HG02885 (cell line): ENCODE measurements around the gene SCFD2.
"Not testable (repeated sequence)": the region's sequence is repeated elsewhere in the genome, so short reads cannot be mapped to it uniquely, and the experiment has no call there.

Experiments used
- ATAC-seq: cut with Tn5 transposase; IDR thresholded peaks from one replicate; pipeline ENCODE4 v1.9.1; 2021; ENCODE audit warnings: mild to moderate bottlenecking; ENCODE audit not compliant: unreplicated experiment, poor library complexity

SCFD2 gene

DNA sequence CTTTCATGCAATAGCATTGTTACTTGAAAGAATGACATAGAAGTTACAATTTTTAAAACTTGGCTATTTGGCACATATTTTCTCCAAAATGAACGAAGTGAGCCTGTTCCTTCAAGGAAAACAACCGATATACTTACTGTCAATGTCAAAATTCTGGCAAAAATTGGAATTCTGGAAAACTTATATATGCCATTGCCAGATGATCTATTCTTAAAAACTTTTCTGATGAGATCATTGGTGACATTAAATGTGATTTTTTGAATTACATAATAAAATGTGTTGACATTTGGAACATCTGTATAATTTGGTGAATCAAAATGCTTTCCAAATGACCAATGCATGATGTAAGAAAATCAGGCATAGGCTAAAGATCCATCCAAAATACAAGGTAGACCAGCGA, 209.0 kb downstream of the SCFD2 start:
- no peak for ATAC-seq

DNA sequence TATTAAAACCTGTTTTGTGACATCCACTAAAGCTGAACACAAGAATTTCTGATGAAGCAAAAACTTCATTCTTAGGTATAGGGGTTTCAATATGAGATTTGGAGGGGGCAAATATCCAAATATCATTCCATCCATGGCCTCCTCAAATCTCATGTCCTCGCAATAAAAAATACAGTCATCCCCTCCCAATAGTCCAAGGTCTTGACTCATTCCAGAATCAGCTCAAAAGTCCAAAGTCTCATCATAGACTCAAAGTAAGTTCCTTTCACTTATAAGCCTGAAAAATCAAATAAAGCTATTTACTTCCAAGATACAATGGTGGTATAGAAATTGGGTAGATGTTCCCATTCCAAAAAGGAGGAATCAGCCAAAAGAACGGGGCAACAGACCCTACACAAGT, 213.4 kb downstream of the SCFD2 start:
- ATAC-seq = no peak

DNA sequence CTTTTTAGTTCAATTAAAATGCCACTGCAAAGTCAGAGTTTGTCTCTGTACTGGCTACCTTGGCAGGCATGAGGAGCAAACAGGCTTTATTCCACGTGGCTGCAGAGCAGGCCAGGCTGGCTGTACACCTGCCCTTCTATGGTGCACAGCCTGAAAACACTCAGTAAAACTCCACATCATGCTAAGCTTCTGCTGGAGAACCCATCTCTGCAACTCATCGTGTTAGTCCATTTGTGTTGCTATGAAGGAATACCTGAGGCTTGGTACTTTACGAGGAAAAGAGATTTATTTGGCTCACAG, 214.4 kb downstream of the SCFD2 start:
- no peak for ATAC-seq

DNA sequence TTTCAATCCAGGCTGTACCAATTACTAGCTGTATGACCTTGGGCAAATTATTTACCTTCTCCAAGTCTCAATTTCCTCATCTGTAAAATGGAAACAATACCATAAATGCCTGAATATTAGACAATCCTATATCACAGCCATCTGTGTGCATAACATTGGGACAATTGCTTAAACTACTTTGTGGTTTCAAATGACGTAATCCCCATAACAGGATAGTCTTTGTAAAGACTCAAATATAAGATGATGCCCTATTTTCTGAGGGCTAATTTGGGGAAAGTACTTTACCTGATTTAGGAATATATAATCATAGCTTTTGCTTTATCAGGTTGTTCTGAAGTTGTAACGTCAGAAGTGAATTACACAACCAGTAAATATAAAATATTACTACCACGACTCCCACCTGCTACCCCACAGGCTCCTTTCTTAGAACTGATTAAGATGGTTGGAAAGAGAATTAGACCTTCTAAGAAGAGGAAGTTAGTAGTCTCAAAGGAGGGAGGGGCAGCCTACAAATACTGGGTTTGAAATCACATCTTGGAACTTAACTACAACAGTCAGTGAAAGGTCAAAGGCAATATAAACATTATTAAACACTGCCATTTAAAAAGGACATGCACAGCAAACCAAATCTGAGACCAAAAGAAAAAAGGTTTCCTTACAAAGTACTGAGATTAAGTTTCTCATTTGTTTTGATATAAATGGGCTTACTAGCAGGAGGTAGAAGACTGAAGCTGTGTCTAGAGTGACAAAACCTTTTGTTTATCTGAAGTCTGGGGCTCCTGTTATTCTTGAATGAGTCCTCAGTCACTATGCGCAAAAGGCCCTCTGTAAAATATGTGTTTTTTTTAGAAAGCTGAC, 215.0 kb downstream of the SCFD2 start:
- ATAC-seq = no peak

DNA sequence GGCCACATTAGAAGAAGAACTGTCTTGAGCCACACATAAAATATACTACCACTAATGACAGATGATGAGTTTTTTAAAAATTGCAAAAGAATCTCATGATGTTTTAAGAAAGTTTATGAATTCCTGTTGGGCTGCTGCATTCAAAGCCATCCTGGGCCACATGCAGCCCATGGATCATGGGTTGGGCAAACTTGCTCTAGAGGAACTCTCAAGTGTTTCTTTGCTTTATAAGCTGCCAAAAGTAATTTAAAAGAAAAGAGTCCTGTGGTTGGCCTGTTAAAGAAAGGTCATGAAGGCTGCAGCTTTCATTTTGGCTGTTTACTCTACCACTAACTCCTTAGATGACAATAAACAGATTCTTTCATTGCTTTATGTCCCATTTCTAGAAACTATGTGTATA, 218.2 kb downstream of the SCFD2 start:
- ATAC-seq = no peak

DNA sequence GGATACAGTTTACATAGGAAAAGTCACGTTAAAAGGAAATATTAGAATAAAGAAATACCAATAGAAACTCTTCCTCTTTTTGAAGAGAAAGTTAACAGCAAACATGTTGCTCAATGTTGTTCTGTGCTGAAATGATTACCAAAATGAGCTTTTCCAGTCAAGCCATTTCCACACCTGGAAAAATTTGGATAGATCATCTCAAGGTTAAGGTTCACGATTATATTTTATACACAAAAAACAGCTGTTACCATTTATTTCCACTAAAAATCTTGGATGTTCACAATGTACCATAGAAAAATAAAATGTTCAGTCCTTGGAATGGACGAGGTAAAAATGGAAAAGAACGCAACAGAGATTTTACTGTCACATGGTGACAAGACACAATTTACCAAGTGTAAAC, 218.7 kb downstream of the SCFD2 start:
- no peak for ATAC-seq

GRCh38 chr4:53141308-53141707, 224.6 kb downstream of the SCFD2 start:
- no peak for ATAC-seq

GRCh38 chr4:53139256-53139655, 226.6 kb downstream of the SCFD2 start:
- not testable (repeated sequence) for ATAC-seq

- ATAC-seq = no peak
Measured at GRCh38 chr4:53137468-53137867, 228.4 kb downstream of the SCFD2 start.

GRCh38 chr4:53136954-53137353, 228.9 kb downstream of the SCFD2 start:
- no peak for ATAC-seq

GRCh38 chr4:53132132-53132891, 233.5 kb downstream of the SCFD2 start:
- ATAC-seq = peak; percentile 79

DNA sequence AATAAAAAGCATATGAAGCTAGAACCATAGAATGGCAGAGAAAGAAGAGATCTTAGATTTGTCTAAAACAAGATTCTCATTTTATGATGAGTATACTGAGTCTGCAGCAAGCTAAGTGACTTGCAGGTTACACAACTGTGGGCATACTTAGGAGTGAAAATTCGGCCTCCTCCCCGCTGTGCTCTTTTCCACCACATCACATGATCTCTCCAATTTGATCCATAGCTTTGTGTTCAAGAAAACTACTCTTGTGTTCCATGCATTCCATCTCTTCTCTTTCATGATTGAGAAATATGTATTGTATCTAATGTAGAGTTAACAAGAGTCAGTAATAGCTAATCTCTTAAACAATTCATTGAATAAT, 234.3 kb downstream of the SCFD2 start:
- no peak for ATAC-seq

GRCh38 chr4:53130896-53131561, 234.8 kb downstream of the SCFD2 start:
- ATAC-seq = no peak

DNA sequence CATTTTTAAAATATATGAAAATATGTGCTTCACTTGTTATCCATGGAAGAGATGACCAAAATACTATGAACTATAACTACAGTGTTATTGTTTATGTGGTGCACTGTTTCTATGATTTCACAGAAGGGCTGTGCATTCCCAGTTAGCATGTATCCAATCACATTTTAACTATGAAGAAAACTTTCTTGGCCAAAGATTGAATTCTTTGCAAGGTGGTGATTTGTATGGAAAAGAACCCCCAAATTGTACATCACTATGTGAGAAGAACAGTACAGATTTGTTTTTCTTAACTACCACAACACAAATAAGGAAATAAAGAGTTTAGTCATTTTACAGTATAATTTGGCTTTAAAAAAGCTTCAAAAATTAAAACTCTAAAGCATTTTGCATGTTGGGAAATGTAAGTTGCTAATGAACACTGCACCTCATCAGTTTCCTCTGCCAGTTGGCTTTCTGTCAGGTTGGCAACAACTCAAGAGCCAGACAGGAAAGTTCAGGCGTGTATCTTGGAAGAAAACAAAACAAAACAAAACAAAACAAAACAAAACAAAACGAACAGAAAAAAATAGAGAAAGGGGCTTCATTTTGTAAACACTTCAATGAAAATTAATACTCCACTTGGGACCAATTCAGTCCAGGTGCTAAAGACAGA, 237.0 kb downstream of the SCFD2 start:
- no peak for ATAC-seq

DNA sequence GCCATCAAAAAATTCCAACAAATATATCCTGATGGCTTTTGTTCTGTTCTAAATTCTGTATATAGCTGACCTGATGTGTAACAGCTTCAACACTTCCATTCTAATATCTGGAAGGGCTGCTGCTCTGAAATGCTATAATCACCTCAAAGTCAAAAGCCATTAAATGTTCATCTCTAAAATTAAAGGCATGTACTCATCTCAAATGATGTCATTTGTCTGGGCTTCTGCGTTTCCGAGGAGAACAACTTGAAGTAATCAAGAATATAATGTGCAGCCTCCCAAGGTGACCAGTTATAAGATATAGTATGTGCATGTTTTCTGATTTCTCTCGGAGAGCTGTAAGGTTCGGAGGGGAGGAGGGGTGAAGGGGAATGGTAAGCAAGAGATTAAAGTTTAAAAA, 237.6 kb downstream of the SCFD2 start:
- no peak for ATAC-seq

GRCh38 chr4:53127365-53127764, 238.5 kb downstream of the SCFD2 start:
- ATAC-seq = no peak

DNA sequence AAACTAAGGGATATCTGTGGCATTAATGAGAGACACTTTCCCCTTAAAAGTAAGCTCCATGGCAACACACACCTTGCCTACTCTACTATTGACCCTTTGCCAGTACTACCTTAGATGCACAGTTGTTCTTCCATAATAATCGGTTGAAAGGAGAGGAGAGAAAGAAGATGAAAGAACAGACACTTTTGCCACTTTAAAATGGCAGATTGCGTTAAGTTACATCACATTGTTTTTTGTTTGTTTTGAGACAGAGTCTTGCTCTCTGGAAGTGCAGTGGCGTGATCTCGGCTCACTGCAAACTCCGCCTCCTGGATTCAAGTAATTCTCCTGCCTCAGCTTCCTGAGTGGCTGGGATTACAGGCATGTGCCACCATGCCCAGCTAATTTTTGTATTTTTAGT, 239.8 kb downstream of the SCFD2 start:
- ATAC-seq = no peak

GRCh38 chr4:53123819-53124218, 242.0 kb downstream of the SCFD2 start:
- ATAC-seq = no peak

DNA sequence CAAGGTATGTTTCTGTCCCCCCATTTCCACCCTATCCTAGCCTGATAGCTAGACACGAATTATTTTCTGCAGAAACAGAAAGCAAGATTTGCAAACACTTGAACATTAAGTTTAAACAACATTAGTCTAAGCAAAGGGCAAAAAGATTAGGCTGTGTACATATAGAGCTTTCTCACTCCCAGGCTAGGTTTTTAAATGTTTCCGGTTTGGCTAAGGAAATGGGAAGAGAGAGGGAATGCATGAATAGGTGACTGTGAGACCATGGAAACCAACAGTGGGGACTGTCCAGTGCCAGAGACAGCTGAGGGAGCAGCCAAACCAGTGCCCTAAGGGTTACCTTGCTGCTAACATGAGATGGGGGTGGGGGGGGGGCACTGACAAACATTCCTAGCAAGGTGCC, 242.7 kb downstream of the SCFD2 start:
- ATAC-seq = no peak

DNA sequence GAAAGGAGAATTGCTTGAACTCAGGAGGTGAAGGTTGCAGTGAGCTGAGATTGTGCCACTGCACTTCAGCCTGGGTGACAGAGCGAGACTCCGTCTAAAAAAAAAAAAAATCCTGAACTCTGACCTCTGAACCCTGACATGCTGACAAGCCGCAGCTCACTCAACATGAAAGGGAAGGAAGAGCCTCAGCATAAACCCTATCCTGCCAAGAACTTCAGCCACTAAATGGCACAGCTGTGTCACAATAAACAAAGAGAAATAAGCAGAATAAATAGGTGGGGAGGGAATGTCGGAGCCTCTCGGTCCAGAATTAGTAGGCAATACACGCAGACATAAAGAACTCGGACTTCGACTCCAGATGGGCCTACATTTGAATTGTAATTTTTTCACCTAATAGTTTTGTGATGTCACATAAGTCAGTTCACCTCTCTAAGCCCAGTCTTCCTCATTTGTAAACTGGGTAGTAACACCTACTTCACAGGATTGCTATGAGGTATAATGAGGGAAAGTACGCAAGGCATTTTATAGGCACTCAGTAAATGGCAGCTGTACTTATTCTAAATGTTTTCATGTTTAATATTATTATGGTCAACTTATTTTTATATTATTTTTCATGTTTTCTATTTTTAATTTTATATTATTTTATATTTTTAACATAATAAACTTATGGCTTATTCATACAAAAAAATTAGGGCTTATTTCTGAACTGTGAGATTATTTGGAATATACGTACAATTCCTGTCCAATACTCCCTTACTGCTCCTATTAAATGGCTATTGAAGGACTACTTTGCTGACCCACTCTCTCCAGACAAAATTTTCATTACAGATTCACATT, 243.4 kb downstream of the SCFD2 start:
- no peak for ATAC-seq
